Endothelial cell of umbilical vein (primary cell): Measurements from ENCODE around the gene TMEFF2.

Source experiments
- CTCF ChIP-seq, 2 donors: IDR thresholded peaks; 1 replicate in 1 of 2; 2 replicates in 1 of 2; pipeline ENCODE4 v1.5.1; 2011; ENCODE audit warnings: low read length in 2 of 2, mild to moderate bottlenecking in 2 of 2, moderate library complexity in 2 of 2, control low read depth in 1 of 2, inconsistent platforms in 1 of 2, low read depth in 1 of 2; ENCODE audit not compliant: insufficient read depth in 1 of 2; ENCODE audit errors: extremely low read depth in 1 of 2
- EZH2 ChIP-seq: IDR thresholded peaks from 2 replicates; pipeline ENCODE4 v1.6.1; 2012; ENCODE audit warnings: borderline replicate concordance, low read depth, mild to moderate bottlenecking, moderate library complexity, low read length, inconsistent platforms; ENCODE audit not compliant: severe bottlenecking
- MAX ChIP-seq: IDR thresholded peaks from 2 replicates; pipeline ENCODE4 v1.6.1; 2011; ENCODE audit not compliant: insufficient read depth, insufficient read length
- POLR2A ChIP-seq: IDR thresholded peaks from 2 replicates; pipeline ENCODE4 v1.6.1; 2012; ENCODE audit warnings: low read depth, mild to moderate bottlenecking, control low read depth, low read length
- POLR2AphosphoS5 ChIP-seq: IDR thresholded peaks from 2 replicates; pipeline ENCODE4 v1.6.1; 2012; ENCODE audit warnings: low read depth, mild to moderate bottlenecking, control low read depth, low read length, moderate library complexity; ENCODE audit not compliant: insufficient read depth

GRCh38 chr2:192017844-192018243 lies 176.9 kb downstream of the TMEFF2 start:
- no peak for TF ChIP-seq POLR2AphosphoS5
- TF ChIP-seq CTCF (IDR thresholded peaks at IDR 0.05; ENCODE audit: extremely low read depth in 1 of 2, insufficient read depth in 1 of 2, low read depth in 1 of 2, low read length in 2 of 2): no peak
- no peak for TF ChIP-seq EZH2
- TF ChIP-seq POLR2A: no peak
- TF ChIP-seq MAX: no peak
